Stimulated activated CD8-positive, alpha-beta memory T cell treated with anti-CD3 and anti-CD28 coated beads, Interleukin-4, amount 100 ng/mL, for 4 hours (primary cell): Measurements from ENCODE around the gene TRPM8.

Experiments
- DNase-seq, 2 donors: peaks; one replicate each; pipeline ENCODE4 v3.0.0-alpha.2; 2020; ENCODE audit warnings: low read depth in 2 of 2, low spot score in 1 of 2

Gene TRPM8

DNA sequence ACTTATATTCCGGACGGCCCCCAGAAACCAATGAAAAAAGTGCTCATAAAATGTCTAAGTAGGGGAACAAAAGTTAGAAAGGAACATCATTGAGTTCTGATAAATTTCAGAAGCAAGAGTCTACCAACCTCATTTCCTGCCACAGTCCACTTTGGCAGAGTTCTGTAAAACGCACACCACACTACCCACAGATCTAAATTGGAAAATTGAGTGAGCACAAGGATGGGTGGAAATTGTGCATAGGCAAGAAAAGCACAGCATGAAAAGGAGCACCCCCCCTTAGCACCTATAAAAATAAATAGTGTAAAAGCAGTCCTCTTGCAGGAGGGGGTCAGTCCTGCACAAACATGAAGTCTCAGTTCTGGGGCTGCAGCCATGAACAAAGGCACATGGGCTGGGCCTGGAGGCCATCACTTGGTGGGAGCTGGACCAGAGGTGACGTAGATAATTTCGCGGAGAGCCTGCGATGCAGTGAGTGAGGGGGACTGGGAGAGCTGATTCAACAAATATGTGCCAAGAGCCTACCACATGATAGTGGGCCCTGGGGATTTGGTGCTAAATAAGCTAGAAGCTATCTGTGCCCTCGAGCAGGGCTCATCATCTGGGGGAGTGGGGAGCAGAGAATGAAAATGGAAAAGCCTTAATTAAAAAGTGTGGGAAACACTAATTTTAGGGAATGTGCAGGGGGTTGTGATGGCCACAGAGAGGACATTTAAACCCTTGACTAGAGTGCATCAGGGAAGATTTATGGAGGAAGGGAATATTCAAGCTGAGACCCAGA, 84.4 kb downstream of the TRPM8 start:
- no peak for DNase-seq

DNA sequence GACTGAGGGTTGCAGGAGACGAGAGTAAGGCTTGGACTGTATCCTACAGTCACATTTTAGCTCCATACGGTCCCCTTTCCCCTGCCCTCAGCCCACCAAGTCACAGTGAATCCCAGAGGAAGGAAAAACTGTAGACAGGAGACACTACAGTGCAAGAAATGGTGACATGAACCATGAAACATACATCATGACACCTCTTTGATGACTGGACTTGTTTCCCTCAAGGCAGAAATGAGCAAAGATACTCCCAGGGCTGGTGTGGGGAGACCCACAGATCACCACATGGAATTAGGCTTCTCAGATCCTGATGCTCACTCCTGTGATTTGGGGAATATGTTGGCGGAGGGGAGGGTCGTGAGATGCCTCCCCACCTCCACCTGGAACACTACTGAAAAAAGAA, 85.1 kb downstream of the TRPM8 start:
- DNase-seq: no peak

DNA sequence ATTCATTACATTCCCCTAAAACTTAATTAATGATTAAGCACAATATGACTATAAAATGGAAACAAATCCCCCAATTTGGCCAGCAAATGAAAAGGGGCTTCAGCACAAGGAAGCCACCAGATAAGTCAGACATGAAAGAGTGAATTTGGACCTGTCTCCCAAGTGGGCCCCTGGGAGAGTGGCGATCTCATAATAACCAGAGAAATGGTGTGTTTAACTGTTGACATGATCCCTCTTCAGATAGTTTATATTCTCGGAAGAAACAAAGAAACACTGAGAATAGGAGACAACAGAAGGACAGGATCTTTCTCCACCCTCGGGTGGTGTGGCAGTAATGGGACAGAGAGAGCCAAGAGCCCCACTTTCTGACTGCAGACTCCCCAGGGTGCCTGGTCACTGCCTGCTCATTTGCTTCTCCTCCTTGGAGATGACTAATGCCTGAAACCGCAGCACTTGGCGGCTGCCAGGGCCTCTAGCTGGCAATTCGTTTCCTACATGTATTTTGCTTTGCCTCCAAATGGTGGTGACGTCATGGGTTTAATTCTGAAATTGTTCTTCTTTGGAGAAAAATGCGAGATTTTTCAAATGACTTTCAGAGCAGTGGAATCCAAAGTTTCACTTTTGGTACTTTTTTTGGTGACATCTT, 86.9 kb downstream of the TRPM8 start:
- no peak for DNase-seq

DNA sequence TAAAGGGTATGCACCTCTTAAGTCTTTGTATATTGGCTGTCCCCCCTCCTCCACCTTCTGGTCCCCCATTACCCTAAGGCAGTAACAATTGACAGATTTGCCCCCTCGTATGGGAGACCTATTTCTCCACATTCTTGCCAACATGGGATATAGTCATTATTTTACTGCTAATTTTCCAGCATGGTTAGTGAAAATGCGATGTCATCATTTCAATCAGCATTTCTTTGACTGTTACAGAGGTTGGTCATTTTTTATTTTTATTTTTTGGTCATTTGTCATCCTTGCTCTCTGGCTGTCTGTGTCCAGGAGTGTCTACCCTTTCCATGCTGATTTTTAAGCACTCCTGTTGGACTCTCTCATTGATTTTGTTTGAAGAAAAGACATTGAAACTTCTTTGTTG, 88.0 kb downstream of the TRPM8 start:
- no peak for DNase-seq

DNA sequence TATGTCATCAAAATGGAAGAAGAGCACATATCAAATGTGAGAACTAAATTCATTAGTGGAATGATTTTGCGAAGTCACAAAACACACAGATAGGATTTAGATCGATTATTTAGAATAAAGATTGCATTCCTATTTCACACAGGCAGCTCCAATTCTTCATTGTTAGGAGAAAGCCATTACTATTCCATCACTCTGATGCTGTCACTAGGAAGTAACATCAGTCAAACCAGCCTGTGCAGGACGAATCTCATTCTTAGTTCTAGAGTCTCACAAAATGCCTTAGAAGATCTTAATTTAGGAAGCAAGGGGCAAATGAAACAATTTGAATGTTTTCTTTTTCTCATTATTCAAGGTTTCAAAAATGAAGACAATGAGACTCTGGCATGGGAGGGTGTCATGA, 89.3 kb downstream of the TRPM8 start:
- DNase-seq: no peak

DNA sequence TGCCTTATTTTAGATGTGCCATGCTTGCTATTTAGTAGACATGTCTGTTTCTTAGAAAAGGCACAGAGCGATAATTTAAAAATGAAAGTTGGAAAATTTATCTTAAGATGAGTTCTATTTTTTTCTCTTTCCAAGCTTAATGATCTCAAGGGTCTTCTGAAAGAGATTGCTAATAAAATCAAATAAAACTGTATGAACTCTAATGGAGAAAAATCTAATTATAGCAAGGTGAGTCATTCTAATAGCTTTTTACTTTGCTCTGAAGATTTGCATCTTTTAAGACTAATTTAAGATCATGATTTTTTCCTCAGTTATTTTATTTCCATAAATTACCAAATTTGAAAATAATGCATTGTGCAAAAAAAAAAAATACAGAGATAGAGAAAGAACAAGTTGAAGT, 97.3 kb downstream of the TRPM8 start:
- no peak for DNase-seq

DNA sequence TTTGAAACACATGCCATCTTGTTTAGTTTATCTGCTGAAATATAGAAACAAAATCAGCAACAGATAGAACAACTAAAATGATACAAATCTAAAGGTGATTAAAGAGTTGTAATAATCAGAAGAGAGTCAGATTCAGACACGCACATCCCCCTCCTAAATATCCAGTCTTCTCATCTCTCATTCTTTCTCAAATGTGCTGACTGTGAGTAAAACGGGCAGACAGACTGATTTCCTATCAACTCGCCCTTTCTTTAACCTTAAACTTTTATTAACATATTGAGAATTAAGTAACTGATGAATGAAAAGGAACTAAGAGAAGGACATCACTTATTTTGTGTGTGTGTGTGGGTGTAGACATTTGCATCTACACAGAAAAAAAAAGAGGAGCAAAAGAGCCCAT, 98.7 kb downstream of the TRPM8 start:
- no peak for DNase-seq

DNA sequence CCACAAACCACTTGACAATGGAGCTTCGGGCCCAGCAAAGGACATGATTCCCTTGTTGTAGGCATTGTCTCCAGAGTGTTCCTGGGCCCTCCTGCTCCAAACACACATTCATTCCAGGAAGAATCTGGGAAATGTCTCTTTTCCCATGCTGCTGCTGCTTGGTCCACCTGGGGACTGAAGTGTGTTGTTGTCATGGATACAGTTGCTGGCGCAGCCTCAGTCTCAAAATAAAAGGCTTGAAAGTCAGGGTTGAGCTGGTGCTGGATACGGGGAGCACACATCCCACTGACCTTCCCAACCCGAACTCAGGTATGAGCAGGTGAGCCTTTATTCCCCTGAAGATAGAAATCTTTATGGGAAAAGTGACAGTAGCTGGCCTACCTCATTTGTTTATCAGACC, 102.7 kb downstream of the TRPM8 start:
- DNase-seq: no peak

DNA sequence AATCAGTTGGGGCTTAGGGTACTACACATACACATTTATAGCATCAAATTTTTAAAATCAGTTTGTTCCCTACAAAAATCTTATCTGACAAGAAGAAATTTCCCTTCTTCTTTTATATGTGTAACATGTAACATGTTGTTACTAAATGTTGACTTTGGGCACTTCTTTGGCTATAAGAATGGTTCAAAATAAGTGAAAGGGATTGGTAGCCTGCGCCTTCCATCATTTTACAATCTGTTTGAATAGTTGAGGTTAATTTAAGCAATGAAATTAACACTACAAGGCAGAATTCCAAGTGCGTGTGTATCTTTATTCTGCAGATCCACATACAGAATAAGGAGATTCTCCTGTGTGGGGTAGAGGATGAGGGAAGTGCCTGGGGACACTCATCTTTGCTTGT, 103.2 kb downstream of the TRPM8 start:
- DNase-seq: no peak

DNA sequence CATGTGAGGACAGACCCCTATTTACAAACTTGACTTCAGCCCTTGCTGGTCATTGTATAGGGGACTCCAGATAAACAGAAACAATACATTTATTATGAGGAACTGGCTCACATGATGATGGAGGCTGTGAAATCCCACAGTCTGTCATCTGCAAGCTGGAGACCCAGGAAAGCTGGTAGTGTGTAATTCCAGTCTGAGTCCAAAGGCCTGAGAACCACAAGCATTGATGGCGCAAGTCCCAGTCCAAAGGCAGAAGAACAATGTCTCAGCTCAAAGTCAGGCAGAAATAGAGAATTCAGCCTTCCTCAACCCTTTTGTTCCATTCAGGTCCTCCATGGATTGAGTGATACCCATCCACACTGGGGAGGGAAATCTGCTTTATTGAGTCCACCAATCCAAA, 105.3 kb downstream of the TRPM8 start:
- DNase-seq: no peak

DNA sequence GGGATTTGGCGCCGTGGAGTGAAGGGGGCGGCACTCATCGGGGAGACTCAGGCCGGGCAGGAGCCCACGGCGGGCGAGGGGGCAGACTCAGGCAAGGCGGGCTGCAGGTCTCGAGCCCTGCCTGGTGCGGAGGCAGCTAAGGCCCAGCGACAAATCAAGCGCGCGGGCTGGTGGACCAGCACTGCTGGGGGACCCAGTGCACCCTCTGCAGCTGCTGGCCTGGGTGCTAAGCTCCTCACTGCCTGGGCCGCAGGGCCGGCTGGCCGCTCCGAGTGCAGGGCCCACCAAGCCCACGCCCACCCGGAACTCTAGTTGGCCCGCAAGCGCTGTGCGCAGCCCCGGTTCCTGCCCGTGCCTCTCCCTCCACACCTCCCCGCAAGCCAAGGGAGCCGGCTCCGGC, 107.1 kb downstream of the TRPM8 start:
- DNase-seq: no peak

DNA sequence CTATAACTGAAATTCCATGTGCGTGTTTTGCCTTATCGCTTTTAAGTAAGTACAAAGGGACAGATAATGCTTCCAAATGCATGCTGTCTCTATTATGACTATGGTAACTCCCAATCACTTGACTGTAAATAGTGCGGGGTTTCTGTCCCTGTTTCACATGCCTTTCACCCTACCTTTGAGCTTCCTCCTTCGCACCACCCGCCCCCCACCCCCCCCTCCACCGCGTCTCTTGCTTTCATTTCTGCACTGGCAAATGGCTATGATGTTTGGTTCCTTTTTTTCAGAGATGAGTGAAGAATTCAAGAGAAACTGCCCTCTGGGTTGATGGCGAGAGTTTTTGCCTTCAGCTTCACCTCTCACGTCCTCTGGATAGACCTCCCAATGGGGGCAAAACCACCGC, 108.3 kb downstream of the TRPM8 start:
- DNase-seq: no peak

DNA sequence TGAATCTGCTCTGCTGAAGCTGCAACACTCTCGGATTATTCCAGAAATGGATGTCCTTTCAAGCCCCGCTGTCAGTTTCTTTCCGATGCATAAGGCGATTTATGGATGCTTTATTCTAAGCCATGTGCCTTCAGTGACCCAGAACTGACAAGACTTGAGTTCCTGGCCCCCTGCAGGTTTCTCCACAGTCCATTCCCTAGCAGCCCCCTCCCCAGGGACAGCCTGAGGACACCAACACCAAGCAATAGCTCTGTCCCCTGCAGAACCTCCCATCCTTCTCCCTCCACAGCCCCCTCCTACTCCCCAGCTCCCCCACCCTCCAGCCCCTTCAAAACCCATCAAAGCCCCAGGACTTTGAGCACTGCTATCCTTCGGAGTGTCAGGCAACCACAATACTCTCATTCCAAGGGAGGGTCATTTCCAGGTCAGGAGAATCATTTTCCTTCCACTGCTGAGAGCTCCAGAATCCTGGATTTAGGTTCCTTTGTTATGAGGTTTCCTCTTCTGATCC, 108.8 kb downstream of the TRPM8 start:
- no peak for DNase-seq

DNA sequence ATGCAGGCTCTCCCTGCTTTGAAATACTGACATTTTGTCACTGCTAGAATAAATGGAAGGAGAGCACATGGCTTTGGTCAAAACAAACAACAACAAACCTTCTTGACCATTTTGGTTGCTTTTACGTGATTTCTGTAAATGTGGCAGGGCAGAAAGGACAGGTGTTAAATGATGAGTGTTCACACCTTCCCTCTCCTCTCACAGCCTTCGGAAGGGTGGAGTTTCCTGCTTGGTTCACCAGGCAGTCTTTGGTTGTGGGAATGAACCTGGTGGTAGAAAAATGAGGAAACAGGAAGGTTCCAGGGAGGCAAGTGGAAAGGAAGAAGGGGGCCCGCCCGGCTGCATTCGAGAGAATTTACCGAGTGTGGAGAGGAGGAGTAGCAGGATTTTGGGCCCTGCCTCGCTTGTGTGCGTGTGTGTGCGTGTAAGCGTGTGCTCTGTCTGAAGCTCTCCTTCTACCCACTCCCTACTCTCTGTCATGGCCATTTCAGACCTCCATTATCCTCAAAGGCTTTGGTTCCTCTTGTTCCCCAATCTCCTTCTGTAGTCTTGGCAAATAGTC, 109.6 kb downstream of the TRPM8 start:
- DNase-seq: no peak

DNA sequence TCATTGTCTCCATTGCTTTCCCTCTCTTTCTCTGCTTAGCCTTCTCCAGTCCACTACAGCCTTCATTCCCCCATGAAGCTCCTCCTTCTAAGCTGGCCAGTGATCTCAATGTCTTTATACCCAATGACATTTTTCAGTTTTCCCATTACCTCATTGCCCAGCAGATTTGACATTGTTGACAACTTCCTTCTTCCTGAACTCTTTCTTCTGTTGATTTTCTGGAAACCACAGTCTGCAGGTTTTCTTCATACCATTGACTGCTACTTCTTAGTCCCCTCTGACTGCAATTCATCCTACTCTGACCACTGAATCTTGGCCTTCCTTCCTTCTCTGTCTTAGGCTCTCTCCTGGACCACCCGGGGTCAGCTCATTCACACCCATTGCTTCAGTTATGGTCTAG, 110.5 kb downstream of the TRPM8 start:
- no peak for DNase-seq

DNA sequence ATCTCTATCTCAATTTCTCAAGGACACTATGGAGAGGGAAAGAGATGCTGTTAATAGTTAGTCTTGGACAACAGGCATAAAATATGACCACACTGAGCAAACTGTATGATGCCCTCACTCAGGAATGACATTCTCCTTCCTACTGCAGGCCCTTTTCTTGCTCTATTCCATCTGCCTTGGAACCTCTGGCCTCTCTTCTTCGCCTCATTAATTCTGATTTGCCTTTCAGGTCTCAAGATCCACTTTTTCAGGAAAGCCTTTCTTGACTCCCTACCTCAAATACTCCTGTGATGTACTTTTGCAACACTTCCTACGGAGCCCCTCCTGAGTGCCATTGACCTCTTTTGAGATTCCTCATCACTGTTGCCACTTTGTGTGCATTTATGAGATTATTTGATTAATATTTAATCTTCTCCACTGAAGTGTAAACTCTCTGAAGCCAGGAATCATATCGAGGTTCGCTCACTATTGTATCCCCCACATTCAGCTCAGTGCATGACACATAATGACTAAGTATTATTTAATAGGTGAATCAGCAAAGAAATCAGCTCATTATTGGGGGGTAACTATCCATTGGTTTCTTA, 112.1 kb downstream of the TRPM8 start:
- DNase-seq: no peak

DNA sequence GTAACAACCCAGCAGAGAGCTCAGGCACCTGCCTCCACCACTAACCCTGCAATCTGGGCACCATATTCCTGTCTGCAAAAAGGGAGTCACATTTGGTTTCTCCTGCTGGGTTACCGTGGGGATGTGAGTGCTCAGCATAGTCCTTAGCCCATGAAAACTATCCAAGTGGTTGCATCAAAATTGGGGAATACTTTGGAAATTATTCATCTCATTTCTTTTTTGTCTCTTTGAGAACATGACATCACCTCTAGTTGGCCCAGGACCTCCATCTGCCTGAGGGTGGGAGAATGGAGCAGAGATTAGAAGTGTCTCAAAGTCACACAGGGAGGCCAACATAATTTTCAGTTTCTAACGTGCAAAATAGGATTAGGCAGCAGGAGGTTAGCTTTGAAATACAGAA, 114.0 kb downstream of the TRPM8 start:
- DNase-seq: no peak

DNA sequence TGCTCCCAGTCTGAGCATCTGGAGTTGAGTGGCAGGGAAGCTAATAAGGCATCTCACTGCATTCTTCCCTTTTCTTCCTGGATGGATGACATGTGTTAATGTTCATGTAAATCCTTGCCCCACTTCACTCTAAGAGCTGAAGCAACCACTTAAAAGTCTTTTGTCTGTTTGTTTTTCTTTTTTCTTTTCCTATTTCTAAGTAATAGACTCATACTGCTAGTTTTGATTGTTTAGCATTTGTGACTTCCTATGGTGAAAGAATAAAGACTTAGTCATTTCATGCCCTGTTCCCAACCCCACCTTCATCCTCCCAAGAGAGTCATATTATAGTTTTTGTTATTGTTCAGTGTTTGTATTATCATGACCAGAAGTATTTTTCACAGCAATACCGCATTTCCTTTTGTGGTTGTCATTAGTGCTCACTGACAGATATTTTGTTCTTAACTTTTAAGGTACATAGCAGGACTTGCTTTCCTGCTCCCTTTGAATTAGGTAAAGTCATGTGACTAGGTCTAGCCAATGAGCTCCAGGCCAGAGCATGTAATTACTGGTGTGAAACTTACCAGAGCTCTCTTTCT, 115.2 kb downstream of the TRPM8 start:
- DNase-seq: no peak

DNA sequence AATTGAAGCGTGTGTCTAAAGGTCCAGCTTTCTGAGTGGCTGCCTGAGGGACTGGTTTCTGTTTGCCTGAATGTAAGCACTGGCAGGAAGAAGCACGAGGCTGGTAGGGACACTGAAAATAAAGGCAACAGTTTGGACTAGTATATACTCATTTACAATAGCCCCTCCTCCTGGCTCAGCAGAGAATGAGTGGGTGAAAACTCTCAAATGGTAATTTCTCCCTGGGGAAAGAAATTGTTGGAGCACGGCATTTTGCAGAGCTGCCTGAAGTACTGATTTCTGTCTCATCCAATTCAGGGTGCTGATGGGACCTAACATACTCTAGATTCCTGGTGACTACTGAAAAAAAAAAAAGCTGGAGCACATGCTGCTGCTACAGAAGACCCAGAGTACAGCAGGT, 116.0 kb downstream of the TRPM8 start:
- DNase-seq: no peak

DNA sequence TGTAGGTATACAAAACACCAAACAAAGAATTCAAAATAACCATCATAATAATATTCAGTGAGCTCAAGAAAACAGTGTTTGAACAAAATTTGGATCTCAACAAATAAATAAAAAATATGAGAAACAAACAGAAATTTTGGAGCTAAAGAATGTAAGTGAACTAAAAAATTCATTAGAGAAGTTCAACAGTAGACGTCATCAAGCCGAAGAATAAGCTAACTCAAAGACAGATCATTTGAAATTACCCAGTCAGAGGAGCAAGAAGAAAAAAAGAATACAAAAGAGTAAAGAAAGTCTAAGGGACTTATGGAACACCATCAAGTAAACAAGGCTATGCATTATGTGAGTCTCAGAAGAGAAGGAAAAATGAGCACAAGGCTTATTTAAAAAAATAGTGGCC, 116.7 kb downstream of the TRPM8 start:
- DNase-seq: no peak

DNA sequence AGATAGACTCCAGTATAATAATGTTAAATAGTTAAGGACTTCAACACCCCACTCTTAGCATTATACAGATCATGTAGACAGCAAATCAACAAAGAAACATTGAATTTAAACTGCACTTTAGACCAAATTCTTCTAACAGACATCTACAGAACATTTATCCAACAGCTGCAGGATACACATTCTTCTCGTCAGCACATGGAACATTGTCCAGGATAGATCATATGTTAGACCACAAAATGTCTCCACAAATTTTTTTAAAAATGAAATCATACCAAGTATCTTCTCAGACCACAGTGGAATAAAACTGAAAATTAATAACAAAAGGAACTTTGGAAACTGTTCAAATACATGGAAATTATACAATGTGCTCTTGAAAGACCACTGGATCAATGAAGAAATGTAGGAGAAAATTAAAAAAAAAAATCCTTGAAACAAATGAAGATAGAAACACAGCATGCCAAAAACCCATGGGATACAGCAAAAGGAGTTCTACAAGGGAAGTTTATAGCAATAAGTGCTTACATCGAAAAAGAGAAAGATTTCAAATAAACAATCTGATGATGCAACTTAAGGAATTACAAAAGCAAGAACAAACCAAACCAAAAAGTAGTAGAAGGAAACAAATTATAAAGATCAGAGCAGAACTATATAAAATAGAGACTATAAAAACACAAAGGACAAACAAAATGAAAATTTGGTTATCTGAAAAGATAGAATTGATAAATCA, 121.1 kb downstream of the TRPM8 start:
- DNase-seq: no peak
